ENCODE data around the gene SAXO2. TPM values are rescaled to one million over a fixed set of nuclear protein-coding genes. Genes with fewer than 3 reads are reported as not detected.

SAXO2 gene
- polyA plus RNA-seq, 1 donor from 2014 or later, result 8.6 TPM

DNA sequence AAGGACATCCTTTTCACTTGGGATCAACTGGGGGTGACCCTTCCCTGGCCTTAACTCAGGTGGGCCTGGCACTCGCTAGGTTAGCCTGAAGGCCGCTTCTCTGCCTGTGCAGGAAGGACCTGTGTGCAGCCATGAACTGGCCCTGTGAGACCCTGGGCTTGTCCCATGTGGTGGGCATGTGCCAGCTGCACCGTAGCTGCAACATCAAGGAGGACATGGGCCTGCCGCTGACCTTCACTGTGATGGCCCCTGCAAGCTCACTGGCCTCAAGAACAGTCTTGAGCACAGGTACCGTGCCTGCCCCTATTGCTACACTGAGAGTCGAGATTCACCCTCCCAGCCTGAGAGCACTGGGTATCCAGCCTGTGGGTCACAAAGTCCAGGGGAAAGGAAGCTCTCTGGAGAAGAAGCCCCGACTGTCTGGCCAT is 43.0 kb downstream of the SAXO2 start:
- no peaks in the 10 kb centered on the region for H3K9me2 ChIP-seq (ENCODE audit: insufficient read depth, low read length)
- H3K79me2 ChIP-seq (replicated peaks; ENCODE audit: insufficient read depth, low read length), result no peaks in the 10 kb centered on the region
- TF ChIP-seq SMC3 (conservative IDR thresholded peaks at IDR 0.05; ENCODE audit: poor library complexity), result no peak
- no peak overlapping the region for H3K9ac ChIP-seq (ENCODE audit: low read length)
- no peak overlapping the region for H3K4me2 ChIP-seq (ENCODE audit: low read length)
- no peak overlapping the region for H2AFZ ChIP-seq (ENCODE audit: low read depth, low read length)
- no peaks in the 10 kb centered on the region for H3K27me3 ChIP-seq (ENCODE audit: insufficient read depth, low read depth, low read length)
- no peak overlapping the region for H3K27ac ChIP-seq (ENCODE audit: low read length)
- H3F3A ChIP-seq (ENCODE audit: insufficient read depth, low read length, poor library complexity, severe bottlenecking), result no peaks in the 10 kb centered on the region
- H3K36me3 ChIP-seq (ENCODE audit: insufficient read depth, low read length), result no peaks in the 10 kb centered on the region
- no peaks in the 10 kb centered on the region for H4K20me1 ChIP-seq (ENCODE audit: insufficient read depth)
- H3K9me3 ChIP-seq (ENCODE audit: low read length), result no peaks in the 10 kb centered on the region
- H3K4me3 ChIP-seq (ENCODE audit: low read length), result no peak overlapping the region

DNA sequence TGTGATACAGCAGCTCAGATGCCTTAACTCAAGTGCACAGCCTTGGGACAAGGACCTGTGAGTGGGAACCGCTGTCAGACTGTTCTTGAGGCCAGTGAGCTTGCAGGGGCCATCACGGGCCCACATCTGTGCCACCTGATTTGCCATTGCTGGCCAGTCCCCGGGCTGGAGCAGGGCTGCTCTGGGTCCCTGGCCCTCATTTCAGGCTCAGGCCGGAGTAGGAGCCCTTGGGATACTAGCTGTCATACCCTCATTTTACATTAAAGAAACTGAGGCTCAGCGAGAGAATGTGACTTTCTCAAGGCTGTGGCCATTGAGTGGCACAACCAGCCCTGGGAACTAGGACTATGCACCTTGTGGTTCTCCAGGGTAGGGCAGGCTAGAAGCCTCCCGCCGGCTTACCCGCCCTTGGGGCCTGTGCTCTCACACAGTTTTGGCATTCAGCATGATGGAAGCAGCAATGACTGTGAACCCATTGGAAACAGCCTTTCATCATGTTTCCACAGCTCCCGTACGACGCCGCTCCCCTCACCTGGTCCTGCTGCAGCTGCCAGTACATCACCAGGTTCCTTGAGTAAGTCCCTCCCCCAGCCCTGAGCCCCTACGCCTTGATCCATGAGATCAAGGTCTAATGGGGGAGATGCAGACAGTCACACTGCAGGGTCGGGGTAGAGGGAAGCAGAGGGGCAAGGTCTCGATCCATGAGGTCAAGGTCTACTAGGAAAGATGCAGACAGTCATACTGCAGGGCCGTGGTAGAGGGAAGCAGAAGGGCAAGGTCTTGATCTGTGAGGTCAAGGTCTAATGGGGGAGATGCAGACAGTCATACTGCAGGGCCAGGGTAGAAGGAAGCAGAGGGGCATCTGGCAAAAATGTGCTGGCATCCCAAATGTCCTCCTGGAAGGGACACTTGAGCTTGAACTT is 44.4 kb downstream of the SAXO2 start:
- Histone ChIP-seq H3K9ac (ENCODE audit: low read length) (no peak overlapping the region), H2AFZ (ENCODE audit: low read depth, low read length) (no peak overlapping the region), H3K36me3 (ENCODE audit: insufficient read depth, low read length) (no peaks in the 10 kb centered on the region), H3K9me2 (ENCODE audit: insufficient read depth, low read length) (no peaks in the 10 kb centered on the region), H3K9me3 (ENCODE audit: low read length) (no peaks in the 10 kb centered on the region), H3K4me3 (ENCODE audit: low read length) (no peak overlapping the region), H3F3A (ENCODE audit: insufficient read depth, low read length, poor library complexity, severe bottlenecking) (no peaks in the 10 kb centered on the region), H3K27ac (ENCODE audit: low read length) (no peak overlapping the region), H3K4me2 (ENCODE audit: low read length) (no peak overlapping the region), H4K20me1 (ENCODE audit: insufficient read depth) (no peaks in the 10 kb centered on the region), H3K79me2 (replicated peaks; ENCODE audit: insufficient read depth, low read length) (no peaks in the 10 kb centered on the region), H3K27me3 (ENCODE audit: insufficient read depth, low read depth, low read length) (no peaks in the 10 kb centered on the region)
- TF ChIP-seq SMC3 (conservative IDR thresholded peaks at IDR 0.05; ENCODE audit: poor library complexity), result no peak
- no peak for TF ChIP-seq MXI1 (conservative IDR thresholded peaks at IDR 0.05; ENCODE audit: poor library complexity, severe bottlenecking)
- TF ChIP-seq CTCF (IDR thresholded peaks at IDR 0.05; ENCODE audit: poor library complexity, severe bottlenecking), result no peak
- TF ChIP-seq RAD21 (conservative IDR thresholded peaks at IDR 0.05), result no peak
- TF ChIP-seq POLR2AphosphoS5 (IDR thresholded peaks at IDR 0.05), result no peak

DNA sequence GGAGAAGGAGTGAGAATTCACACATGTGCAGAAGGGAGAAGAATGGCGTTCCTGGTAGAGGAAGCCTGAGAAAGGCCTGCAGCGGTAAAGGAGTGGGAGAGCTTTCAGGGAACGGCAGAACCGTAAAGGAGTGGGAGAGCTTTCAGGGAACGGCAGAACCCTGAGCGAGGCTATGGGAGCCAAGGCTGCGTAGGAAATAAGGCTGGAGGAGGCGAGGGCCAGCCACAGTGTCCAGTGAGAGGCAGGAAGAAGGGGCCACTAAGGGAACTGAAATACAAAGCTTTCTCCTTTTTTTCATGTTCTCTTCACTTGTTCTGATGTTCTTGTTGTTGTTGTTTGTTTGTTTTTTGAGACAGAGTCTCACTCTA is 45.1 kb downstream of the SAXO2 start:
- no peaks in the 10 kb centered on the region for H3K9me3 ChIP-seq (ENCODE audit: low read length)
- no peak for TF ChIP-seq CTCF (IDR thresholded peaks at IDR 0.05; ENCODE audit: poor library complexity, severe bottlenecking)
- no peak for TF ChIP-seq TAF1 (IDR thresholded peaks at IDR 0.05; ENCODE audit: low read depth)
- no peak for TF ChIP-seq SMC3 (conservative IDR thresholded peaks at IDR 0.05; ENCODE audit: poor library complexity)
- H3K36me3 ChIP-seq (ENCODE audit: insufficient read depth, low read length), result no peaks in the 10 kb centered on the region
- H3K9me2 ChIP-seq (ENCODE audit: insufficient read depth, low read length), result no peaks in the 10 kb centered on the region
- no peak overlapping the region for H3K4me3 ChIP-seq (ENCODE audit: low read length)
- no peaks in the 10 kb centered on the region for H3K79me2 ChIP-seq (replicated peaks; ENCODE audit: insufficient read depth, low read length)
- no peaks in the 10 kb centered on the region for H4K20me1 ChIP-seq (ENCODE audit: insufficient read depth)
- no peaks in the 10 kb centered on the region for H3F3A ChIP-seq (ENCODE audit: insufficient read depth, low read length, poor library complexity, severe bottlenecking)
- H3K4me2 ChIP-seq (ENCODE audit: low read length), result no peak overlapping the region
- no peak overlapping the region for H3K9ac ChIP-seq (ENCODE audit: low read length)
- no peak overlapping the region for H3K27ac ChIP-seq (ENCODE audit: low read length)
- no peak overlapping the region for H2AFZ ChIP-seq (ENCODE audit: low read depth, low read length)
- H3K27me3 ChIP-seq (ENCODE audit: insufficient read depth, low read depth, low read length), result no peaks in the 10 kb centered on the region

Data from neural cell (in vitro differentiated cells).